Fibroblast of skin of abdomen (primary cell): ENCODE results near the gene IGFL2.
"Not testable (repeated sequence)": the region's sequence is repeated elsewhere in the genome, so short reads cannot be mapped to it uniquely, and the experiment has no call there.

Experiments used
- DNase-seq: peaks from one replicate; pipeline ENCODE4 v3.0.0-alpha.2; 2013

The IGFL2 gene

GRCh38 chr19:46142294-46142693, 5.7 kb upstream of the IGFL2 start:
- no peak for DNase-seq

GRCh38 chr19:46144756-46145155, 3.3 kb upstream of the IGFL2 start:
- DNase-seq: no peak

GRCh38 chr19:46147166-46147740, 785 bp upstream of the IGFL2 start:
- no peak for DNase-seq

- DNase-seq: no peak
Observed at GRCh38 chr19:46150606-46151005, 2.6 kb downstream of the IGFL2 start.

- DNase-seq: no peak
Observed at GRCh38 chr19:46155237-46155636, 7.2 kb downstream of the IGFL2 start.

GRCh38 chr19:46159418-46160232, 11.6 kb downstream of the IGFL2 start:
- DNase-seq: no peak

GRCh38 chr19:46160233-46160775, 12.3 kb downstream of the IGFL2 start:
- DNase-seq: no peak

- not testable (repeated sequence) for DNase-seq
Observed at GRCh38 chr19:46161642-46162257, 13.7 kb downstream of the IGFL2 start.

- DNase-seq: no peak
Observed at GRCh38 chr19:46162731-46163130, 14.7 kb downstream of the IGFL2 start.

GRCh38 chr19:46173886-46174480, 25.9 kb downstream of the IGFL2 start:
- no peak for DNase-seq

- no peak for DNase-seq
Observed at GRCh38 chr19:46176116-46176860, 28.2 kb downstream of the IGFL2 start.

GRCh38 chr19:46179076-46179759, 31.2 kb downstream of the IGFL2 start:
- DNase-seq: no peak

GRCh38 chr19:46180701-46181387, 32.8 kb downstream of the IGFL2 start:
- peak; percentile 58 for DNase-seq

GRCh38 chr19:46181388-46181779, 33.3 kb downstream of the IGFL2 start:
- DNase-seq: peak; percentile 55

GRCh38 chr19:46182476-46182875, 34.4 kb downstream of the IGFL2 start:
- DNase-seq: no peak

- DNase-seq: peak; percentile 88
Observed at GRCh38 chr19:46184775-46185710, 37.0 kb downstream of the IGFL2 start.

- DNase-seq: no peak
Observed at GRCh38 chr19:46186101-46186716, 38.2 kb downstream of the IGFL2 start.

- DNase-seq: no peak
Observed at GRCh38 chr19:46186717-46187101, 38.7 kb downstream of the IGFL2 start.
